Adrenal gland (tissue), 12 donors: Measurements from ENCODE around the gene GPR158. TPM values are rescaled to one million over a fixed set of nuclear protein-coding genes. Genes with fewer than 3 reads are reported as not detected.

Source experiments
- DNase-seq, 7 donors: peaks; one replicate each; pipeline ENCODE4 v3.0.0-alpha.2; 2019 to 2020
- H3K27ac ChIP-seq, 5 donors: fragments of 200-600 bp; sonication (generic) in 4 of 5; 1 replicate in 3 of 5; 2 replicates in 2 of 5; pipeline versions ENCODE4 v1.5.1 to v1.8.0; 2016 to 2020; ENCODE audit warnings: mild to moderate bottlenecking in 1 of 5
- H3K27me3 ChIP-seq: fragments of 200-600 bp; 2 replicates; pipeline ENCODE4 v1.8.0; 2021
- H3K36me3 ChIP-seq, 2 donors: fragments of 200-600 bp; replicated peaks in 1 of 2; 1 replicate in 1 of 2; 2 replicates in 1 of 2; pipeline versions ENCODE4 v1.5.1 to v1.8.0; 2018 to 2022
- H3K4me1 ChIP-seq, 2 donors: fragments of 200-600 bp; replicated peaks in 1 of 2; 1 replicate in 1 of 2; 2 replicates in 1 of 2; pipeline versions ENCODE4 v1.5.1 to v1.8.0; 2018 to 2021
- H3K4me3 ChIP-seq, 4 donors: fragments of 200-600 bp; sonication (generic) in 3 of 4; one replicate each; pipeline ENCODE4 v1.5.1; 2016 to 2018
- H3K9me3 ChIP-seq, 3 donors: fragments of 200-600 bp; sonication (generic) in 1 of 3; replicated peaks in 1 of 3; 1 replicate in 2 of 3; 2 replicates in 1 of 3; pipeline versions ENCODE4 v1.5.1 to v1.8.0; 2016 to 2021
- POLR2A ChIP-seq, 2 donors: fragments of 450-650 bp; IDR thresholded peaks; one replicate each; pipeline ENCODE4 v1.6.1; 2017; ENCODE audit warnings: antibody characterized with exemption in 2 of 2, mild to moderate bottlenecking in 2 of 2, moderate library complexity in 1 of 2
- WGBS, 4 donors: extraction: QIAGEN DNeasy Blood & Tissue Kit in 2 of 4; methylation state at CpG; one replicate each; pipeline versions ENCODE4 v1.1.5 to v1.1.7; 2013 to 2017; 5-methylcytosine and 5-hydroxymethylcytosine counted together
- intact Hi-C, 2 donors: fragments of 100-400 bp; cut with DNase I; formaldehyde crosslinking; loops; one replicate each; pipeline versions ENCODE4 v1.14.1 to v1.15.0; 2022 to 2023
- polyA plus RNA-seq, 3 donors: library from polyadenylated mRNA; stranded (reverse); fragments of 200-250 nt in 2 of 3; fragments of 350-450 nt in 1 of 3; fragmentation: Illumina TruSeq in 1 of 3; extraction: RNeasy Lipid Tissue Mini Kit (QIAGEN cat#74804) in 1 of 3; gene quantifications; one replicate each; pipeline ENCODE4 v1.2.3, GENCODE V29; 2013 to 2014
- total RNA-seq, 9 donors: library from RNA; depleted of rRNA in 4 of 9; stranded (reverse); fragments of >200 nt in 4 of 9; fragments of 120-200 nt in 1 of 9; fragmentation: NEBNext Ultra II Directional in 1 of 9; extraction: Animal tissue kit (Norgen Biotek cat#: 25700) in 1 of 9; gene quantifications; one replicate each; pipeline versions ENCODE4 v1.1.0 to v1.2.4, GENCODE V29; 2013 to 2023
- TF ChIP-seq, protein P1 (sequence below), 6 experiments: fragments of 450-650 bp in 4 of 6; fragments of 200-600 bp in 2 of 6; sonication (generic) in 1 of 6; IDR thresholded peaks; 1 replicate in 5 of 6; 2 replicates in 1 of 6; pipeline versions ENCODE4 v1.5.1 to v1.8.0; 2016 to 2021; ENCODE audit warnings: antibody characterized with exemption in 6 of 6, mild to moderate bottlenecking in 2 of 6, moderate library complexity in 1 of 6
- donor health status: healthy with polysubstance abuse.
- donor health status: Bipolar disorder and iron deficiency.
- donor health status: DM: yes; HTN: yes; CAD: no.
- donor health status: DM: no; HTN: no; CAD: no.
- donor health status: DM: no; HTN: no; CAD: no.
- donor health status: DM: yes; HTN: yes; CAD: no.

Gene GPR158
- total and polyA plus RNA-seq, 12 donors = 0.04 to 2.5 (median 0.94) TPM; not detected in 2

DNA sequence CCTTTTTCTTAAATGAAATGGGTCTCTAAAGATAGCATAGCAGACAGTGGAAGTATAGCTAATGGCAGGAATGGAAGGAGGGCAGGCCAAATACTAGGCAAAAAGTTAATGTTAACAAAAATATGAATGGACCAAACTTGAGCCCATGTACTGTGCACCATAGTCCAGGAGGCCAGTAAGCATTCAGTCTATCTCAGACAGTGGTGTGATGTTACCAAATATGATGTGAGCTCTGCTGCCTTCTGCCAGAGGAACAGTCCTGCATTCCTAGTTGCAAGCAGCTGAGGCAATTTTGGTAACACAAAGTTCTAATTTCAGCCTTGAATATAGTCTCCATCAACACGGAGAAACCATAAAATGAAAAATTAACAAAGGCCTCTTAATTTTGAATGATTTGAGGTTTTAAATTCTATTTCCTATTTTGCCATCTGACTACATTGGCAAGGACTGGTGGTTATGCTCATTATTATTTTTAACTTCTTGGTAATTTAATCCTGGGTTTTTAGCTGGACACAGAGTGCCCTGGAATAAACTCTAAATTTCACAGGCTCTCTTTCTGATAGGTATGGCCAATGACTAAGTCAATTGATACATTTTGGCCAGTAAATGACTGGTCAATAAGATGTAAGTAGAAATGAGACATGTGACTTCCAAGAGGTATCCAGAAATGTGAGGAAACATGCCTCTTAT lies 442.2 kb downstream of the GPR158 start:
- Histone ChIP-seq H3K9me3 (no peaks in the 10 kb centered on the region), H3K27me3 (no peaks in the 10 kb centered on the region), H3K27ac (no peak overlapping the region), H3K4me1 (no peaks in the 10 kb centered on the region), H3K36me3 (no peaks in the 10 kb centered on the region), H3K4me3 (no peak overlapping the region)
- TF ChIP-seq, protein P1, sequence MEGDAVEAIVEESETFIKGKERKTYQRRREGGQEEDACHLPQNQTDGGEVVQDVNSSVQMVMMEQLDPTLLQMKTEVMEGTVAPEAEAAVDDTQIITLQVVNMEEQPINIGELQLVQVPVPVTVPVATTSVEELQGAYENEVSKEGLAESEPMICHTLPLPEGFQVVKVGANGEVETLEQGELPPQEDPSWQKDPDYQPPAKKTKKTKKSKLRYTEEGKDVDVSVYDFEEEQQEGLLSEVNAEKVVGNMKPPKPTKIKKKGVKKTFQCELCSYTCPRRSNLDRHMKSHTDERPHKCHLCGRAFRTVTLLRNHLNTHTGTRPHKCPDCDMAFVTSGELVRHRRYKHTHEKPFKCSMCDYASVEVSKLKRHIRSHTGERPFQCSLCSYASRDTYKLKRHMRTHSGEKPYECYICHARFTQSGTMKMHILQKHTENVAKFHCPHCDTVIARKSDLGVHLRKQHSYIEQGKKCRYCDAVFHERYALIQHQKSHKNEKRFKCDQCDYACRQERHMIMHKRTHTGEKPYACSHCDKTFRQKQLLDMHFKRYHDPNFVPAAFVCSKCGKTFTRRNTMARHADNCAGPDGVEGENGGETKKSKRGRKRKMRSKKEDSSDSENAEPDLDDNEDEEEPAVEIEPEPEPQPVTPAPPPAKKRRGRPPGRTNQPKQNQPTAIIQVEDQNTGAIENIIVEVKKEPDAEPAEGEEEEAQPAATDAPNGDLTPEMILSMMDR (IDR thresholded peaks at IDR 0.05) = no peak
- TF ChIP-seq POLR2A (IDR thresholded peaks at IDR 0.05) = no peak
- intact Hi-C loops = no loop called here
- no peak for DNase-seq
- WGBS, 4 donors = 77 to 87% (median 83%) methylated on average over 1 of the region's 1 CpG

DNA sequence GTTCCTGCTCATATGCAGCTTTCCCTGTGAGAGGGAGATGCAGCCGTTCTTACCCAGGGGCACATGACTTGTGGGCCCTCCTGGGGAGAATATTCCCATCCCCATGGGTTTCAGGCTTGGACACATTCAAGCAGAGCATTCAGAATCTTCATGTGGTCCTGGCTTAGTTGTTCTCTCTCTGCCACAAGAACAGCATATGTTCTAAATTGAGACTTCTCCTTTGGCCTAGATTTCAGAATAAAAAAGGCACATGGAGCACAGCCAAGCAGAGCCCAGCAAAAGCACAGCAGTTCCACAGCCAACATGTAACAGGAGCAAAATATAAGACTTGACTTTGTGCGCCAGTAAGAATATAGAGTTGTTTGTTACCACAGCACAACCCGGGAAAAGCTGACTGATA lies 452.8 kb downstream of the GPR158 start:
- no peak for DNase-seq
- H3K27me3 ChIP-seq = no peaks in the 10 kb centered on the region
- no peak for TF ChIP-seq POLR2A (IDR thresholded peaks at IDR 0.05)
- TF ChIP-seq, protein P1 (IDR thresholded peaks at IDR 0.05) = no peak
- no peaks in the 10 kb centered on the region for H3K4me1 ChIP-seq
- intact Hi-C loops = no loop called here
- no peak overlapping the region for H3K27ac ChIP-seq
- no peaks in the 10 kb centered on the region for H3K36me3 ChIP-seq
- 74 to 85% (median 80%) methylated on average over 3 of the region's 3 CpGs for WGBS, 4 donors
- H3K9me3 ChIP-seq = no peaks in the 10 kb centered on the region
- no peak overlapping the region for H3K4me3 ChIP-seq

DNA sequence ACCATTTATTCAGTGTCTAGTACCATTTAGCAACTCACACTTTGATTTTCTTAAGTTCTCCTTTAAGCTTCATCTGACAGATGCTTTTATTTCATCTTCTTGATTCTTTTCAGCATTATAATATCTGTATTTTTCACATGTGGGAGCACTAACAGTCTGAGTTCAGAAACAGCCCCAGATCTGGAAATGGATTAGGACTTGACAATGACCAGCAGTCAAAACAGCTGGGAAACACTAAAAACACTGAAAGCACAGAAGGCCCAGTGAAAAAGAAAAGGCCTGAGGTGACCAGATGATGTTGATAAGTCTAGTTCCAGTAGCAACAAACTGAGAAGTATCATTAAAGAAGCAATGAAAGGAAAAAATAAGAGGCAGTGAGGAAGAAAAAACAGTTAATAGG lies 454.5 kb downstream of the GPR158 start:
- no peak for TF ChIP-seq POLR2A (IDR thresholded peaks at IDR 0.05)
- TF ChIP-seq, protein P1 (IDR thresholded peaks at IDR 0.05) = no peak
- H3K9me3 ChIP-seq = no peaks in the 10 kb centered on the region

DNA sequence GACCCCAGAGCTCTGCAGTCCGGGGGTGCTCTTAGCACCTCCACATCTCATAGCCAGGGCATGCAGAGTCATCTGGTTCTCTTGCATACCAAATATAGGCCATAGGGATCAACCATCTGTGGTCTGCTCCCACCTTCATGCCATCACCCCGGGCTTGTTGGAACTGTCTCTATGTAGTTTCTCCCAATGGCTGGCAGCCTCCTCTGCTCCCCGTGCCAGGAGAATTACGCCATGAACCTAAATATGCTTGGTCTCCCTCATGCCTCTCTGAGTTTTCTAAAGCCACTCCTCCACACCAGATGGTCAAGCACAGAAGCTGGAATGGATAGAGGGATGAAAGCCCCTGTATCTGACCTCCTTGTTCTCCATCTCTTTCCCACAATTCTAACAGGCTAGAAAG lies 456.7 kb downstream of the GPR158 start:
- 82 to 100% (median 89%) methylated on average over 4 of the region's 4 CpGs for WGBS, 4 donors
- H3K27ac ChIP-seq = no peak overlapping the region
- no peak for DNase-seq
- intact Hi-C loops = no loop called here
- H3K27me3 ChIP-seq = no peaks in the 10 kb centered on the region
- H3K36me3 ChIP-seq = no peaks in the 10 kb centered on the region
- TF ChIP-seq, protein P1 (IDR thresholded peaks at IDR 0.05) = no peak
- TF ChIP-seq POLR2A (IDR thresholded peaks at IDR 0.05) = no peak
- no peaks in the 10 kb centered on the region for H3K4me1 ChIP-seq
- H3K4me3 ChIP-seq = no peak overlapping the region
- no peaks in the 10 kb centered on the region for H3K9me3 ChIP-seq

More for the DNA sequence above, 454.5 kb downstream of the GPR158 start:
- intact Hi-C loops = no loop called here
- no peaks in the 10 kb centered on the region for H3K4me1 ChIP-seq
- H3K36me3 ChIP-seq = no peaks in the 10 kb centered on the region
- no peak overlapping the region for H3K27ac ChIP-seq
- DNase-seq = no peak
- no peak overlapping the region for H3K4me3 ChIP-seq
- no peaks in the 10 kb centered on the region for H3K27me3 ChIP-seq
